Measurements from ENCODE around the gene IRGC. TPM values are rescaled to one million over a fixed set of nuclear protein-coding genes. Genes with fewer than 3 reads are reported as not detected.

The IRGC gene
- total and polyA plus RNA-seq, 2 of the 13 experiments (the other 11 are each of a cell fraction or from before 2014, with no cell fraction given) = not detected

- Histone ChIP-seq H3K27me3 (ENCODE audit: control insufficient read depth in 1 of 2, insufficient read depth in 2 of 2, low read length in 2 of 2) (peaks cover 0 to 7% of the 10 kb centered on the region in 2 experiments; a peak in 3 of 5 replicates), H4K20me1 (ENCODE audit: insufficient read depth, low read length) (no peaks in the 10 kb centered on the region), H3K27ac (ENCODE audit: extremely low read length, insufficient read depth, low read length) (no peak overlapping the region), H3K79me2 (ENCODE audit: insufficient read depth, low read length) (no peaks in the 10 kb centered on the region), H2AFZ (ENCODE audit: low read length) (no peak overlapping the region), H3K9me3 (ENCODE audit: low read length) (no peaks in the 10 kb centered on the region), H3K4me1 (ENCODE audit: insufficient read depth, low read length) (0 out of 2 replicates have a peak, but pooled peaks cover 9% of the 10 kb centered on the region), H3K36me3 (replicated peaks in 1 of 2; ENCODE audit: control insufficient read depth in 1 of 2, insufficient read depth in 2 of 2, low read length in 2 of 2) (no peaks in the 10 kb centered on the region), H3K9ac (ENCODE audit: insufficient read depth, low read depth, low read length) (no peak overlapping the region), H3K4me3 (replicated peaks in 1 of 3; ENCODE audit: insufficient read depth in 1 of 3, low read depth in 2 of 3, low read length in 3 of 3) (no peak overlapping the region), H3K4me2 (ENCODE audit: low read depth, low read length) (no peak overlapping the region)
- no TSS peak for BruUV-seq (replicated peaks)
- intact Hi-C loops (cut with micrococcal nuclease; ENCODE audit: unreplicated experiment) (no loop called here), in situ Hi-C loops (cut with HindIII; ENCODE audit: extremely low pct_ligation_motif_present, low pct_unique_long_range_greater_than_20kb) (no loop called here)
- WGBS (ENCODE audit: low lambda C conversion rate) = 77% methylated on average over 11 of the region's 11 CpGs
- ChIA-PET POLR2A (interaction anchor here (0.6 to 1.9 kb wide), 2 partner anchors 10 to 46 kb away, joined by 4 to 7 read pairs; no protein-coding TSS in a partner anchor), CTCF (ENCODE audit: low intra/inter-chr PET ratio, low total read pairs) (no interaction called here)
- ATAC-seq (no peak), FAIRE-seq (no peak), DNase-seq (ENCODE audit: low spot score) (no peak)
- TF ChIP-seq CBX2 (IDR thresholded peaks at IDR 0.05; ENCODE audit: low read depth, low read length) = no peak
- TF ChIP-seq CBX2 (CRISPR knock-in tag; IDR thresholded peaks at IDR 0.05; ENCODE audit: low read depth) = no peak
- no peak for TF ChIP-seq ATF7 (IDR thresholded peaks at IDR 0.05)
- TF ChIP-seq ATF7 (CRISPR knock-in tag; IDR thresholded peaks at IDR 0.05) = no peak
- TF ChIP-seq ZNF501 (CRISPR knock-in tag; IDR thresholded peaks at IDR 0.05) = no peak
- TF ChIP-seq ZNF761 (CRISPR knock-in tag; conservative IDR thresholded peaks at IDR 0.05) = no peak
- no peak for TF ChIP-seq ZNF557 (CRISPR knock-in tag; IDR thresholded peaks at IDR 0.05)
- no peak for TF ChIP-seq TEAD2 (CRISPR knock-in tag; IDR thresholded peaks at IDR 0.05)
- no peak for TF ChIP-seq ZNF136 (CRISPR knock-in tag; IDR thresholded peaks at IDR 0.05; ENCODE audit: low read depth)
- TF ChIP-seq ZNF577 (CRISPR knock-in tag; IDR thresholded peaks at IDR 0.05; ENCODE audit: borderline replicate concordance, low read depth) = no peak
These were observed 37.2 kb upstream of the IRGC start for GRCh38 chr19:43678512-43679261.

All from HepG2 (cell line).